GM12878 (cell line): Measurements from ENCODE around the gene KCTD14. TPM values are rescaled to one million over a fixed set of nuclear protein-coding genes. Genes with fewer than 3 reads are reported as not detected.

Experiments
- HDGF ChIP-seq: fragments of 450-650 bp; IDR thresholded peaks from 2 replicates; pipeline ENCODE4 v1.6.1; 2016; ENCODE audit warnings: antibody characterized with exemption
- MEF2A ChIP-seq: IDR thresholded peaks from 2 replicates; pipeline ENCODE4 v1.6.1; 2011; ENCODE audit warnings: low read depth, mild to moderate bottlenecking, low read length, moderate library complexity; ENCODE audit not compliant: insufficient read depth
- PAX5 ChIP-seq: IDR thresholded peaks from 2 replicates; pipeline ENCODE4 v1.6.1; 2011; ENCODE audit warnings: low read depth, low read length, borderline replicate concordance
- PAX8 ChIP-seq: fragments of 450-650 bp; IDR thresholded peaks from 2 replicates; pipeline ENCODE4 v1.6.1; 2017; ENCODE audit warnings: mild to moderate bottlenecking, moderate library complexity
- RAD21 ChIP-seq: IDR thresholded peaks from 2 replicates; pipeline ENCODE4 v1.6.1; 2011; ENCODE audit warnings: mild to moderate bottlenecking, low read depth, low read length, moderate library complexity; ENCODE audit not compliant: insufficient read depth
- STAT3 ChIP-seq: IDR thresholded peaks from 2 replicates; pipeline ENCODE4 v1.6.1; 2011; ENCODE audit warnings: low read depth, low read length, improper control_type of control experiment
- YY1 ChIP-seq: IDR thresholded peaks from 2 replicates; pipeline ENCODE4 v1.6.1; 2011; ENCODE audit warnings: low read depth, mild to moderate bottlenecking, low read length
- ZNF24 ChIP-seq: fragments of 450-650 bp; IDR thresholded peaks from 2 replicates; pipeline ENCODE4 v1.6.1; 2017; ENCODE audit warnings: antibody characterized with exemption, mild to moderate bottlenecking
- polyA plus RNA-seq, 11 experiments: library from polyadenylated mRNA; depleted of rRNA in 4 of 11; unstranded in 6 of 11; stranded (reverse) in 5 of 11; fragments of >200 nt; fragmentation: Nextera tagmentation in 4 of 11; fragmentation: Illumina TruSeq in 1 of 11; extraction: Ambion mirVana in 4 of 11; extraction: Trizol in 1 of 11; gene quantifications; 1 replicate in 1 of 11; 2 replicates in 10 of 11; pipeline versions ENCODE4 v1.2.1 to v1.2.3, GENCODE V29; 2011 to 2016; ENCODE audit warnings: inconsistent platforms in 2 of 11, missing spikeins in 2 of 11, low read depth in 1 of 11
- total RNA-seq, 4 experiments: library from RNA; depleted of rRNA in 3 of 4; stranded (reverse); fragments of >200 nt in 3 of 4; fragmentation: Illumina TruSeq in 1 of 4; extraction: Trizol in 1 of 4; gene quantifications; 2 replicates each; pipeline versions ENCODE4 v1.2.1 to v1.2.3, GENCODE V29; 2013 to 2021
- TF ChIP-seq, protein P1 (sequence below): fragments of 450-650 bp; IDR thresholded peaks from 2 replicates; pipeline ENCODE4 v1.6.1; 2017; ENCODE audit warnings: mild to moderate bottlenecking, moderate library complexity

The KCTD14 gene
- total and polyA plus RNA-seq, 10 of the 15 experiments (the other 5 are each of a cell fraction or from before 2014, with no cell fraction given): 0.11 to 0.63 (median 0.48) TPM

DNA sequence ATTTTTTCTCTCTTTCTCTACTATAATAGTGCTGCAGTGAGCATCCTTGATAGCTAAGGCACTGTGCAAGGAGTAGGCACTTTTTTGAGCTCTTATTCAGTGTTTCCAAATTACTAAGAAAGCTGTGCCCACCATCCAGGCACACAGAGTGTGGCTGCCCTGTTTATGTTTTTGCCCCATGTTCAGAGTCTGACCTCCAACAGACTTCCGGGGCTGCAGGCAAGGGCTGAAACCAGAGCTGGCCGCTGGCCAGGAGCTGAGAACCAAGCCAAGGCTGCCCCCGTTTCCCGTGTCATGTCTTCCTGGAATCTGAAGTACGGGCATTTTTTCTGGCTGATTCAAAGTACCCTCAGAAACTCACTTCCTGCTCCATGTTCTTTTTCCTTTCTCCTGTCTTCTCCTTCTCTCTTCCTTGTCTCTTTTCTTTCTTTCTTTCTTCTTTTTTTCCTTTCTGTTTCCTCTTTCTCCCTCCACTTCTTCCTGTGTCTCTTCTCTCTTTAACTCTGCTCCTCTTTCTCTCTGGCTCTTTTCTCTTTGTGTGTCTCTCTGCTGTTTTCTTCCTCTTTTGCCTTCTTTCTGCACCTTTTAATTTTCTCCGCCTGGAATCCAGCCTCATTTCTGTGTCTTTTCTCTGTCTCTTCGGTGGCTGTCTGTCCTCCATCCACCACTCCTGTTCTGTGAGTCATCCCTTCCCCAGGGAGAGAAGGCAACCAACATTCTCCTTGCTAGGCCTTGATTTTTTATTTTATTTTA is 17.0 kb upstream of the KCTD14 start (continued):
- TF ChIP-seq, protein P1, sequence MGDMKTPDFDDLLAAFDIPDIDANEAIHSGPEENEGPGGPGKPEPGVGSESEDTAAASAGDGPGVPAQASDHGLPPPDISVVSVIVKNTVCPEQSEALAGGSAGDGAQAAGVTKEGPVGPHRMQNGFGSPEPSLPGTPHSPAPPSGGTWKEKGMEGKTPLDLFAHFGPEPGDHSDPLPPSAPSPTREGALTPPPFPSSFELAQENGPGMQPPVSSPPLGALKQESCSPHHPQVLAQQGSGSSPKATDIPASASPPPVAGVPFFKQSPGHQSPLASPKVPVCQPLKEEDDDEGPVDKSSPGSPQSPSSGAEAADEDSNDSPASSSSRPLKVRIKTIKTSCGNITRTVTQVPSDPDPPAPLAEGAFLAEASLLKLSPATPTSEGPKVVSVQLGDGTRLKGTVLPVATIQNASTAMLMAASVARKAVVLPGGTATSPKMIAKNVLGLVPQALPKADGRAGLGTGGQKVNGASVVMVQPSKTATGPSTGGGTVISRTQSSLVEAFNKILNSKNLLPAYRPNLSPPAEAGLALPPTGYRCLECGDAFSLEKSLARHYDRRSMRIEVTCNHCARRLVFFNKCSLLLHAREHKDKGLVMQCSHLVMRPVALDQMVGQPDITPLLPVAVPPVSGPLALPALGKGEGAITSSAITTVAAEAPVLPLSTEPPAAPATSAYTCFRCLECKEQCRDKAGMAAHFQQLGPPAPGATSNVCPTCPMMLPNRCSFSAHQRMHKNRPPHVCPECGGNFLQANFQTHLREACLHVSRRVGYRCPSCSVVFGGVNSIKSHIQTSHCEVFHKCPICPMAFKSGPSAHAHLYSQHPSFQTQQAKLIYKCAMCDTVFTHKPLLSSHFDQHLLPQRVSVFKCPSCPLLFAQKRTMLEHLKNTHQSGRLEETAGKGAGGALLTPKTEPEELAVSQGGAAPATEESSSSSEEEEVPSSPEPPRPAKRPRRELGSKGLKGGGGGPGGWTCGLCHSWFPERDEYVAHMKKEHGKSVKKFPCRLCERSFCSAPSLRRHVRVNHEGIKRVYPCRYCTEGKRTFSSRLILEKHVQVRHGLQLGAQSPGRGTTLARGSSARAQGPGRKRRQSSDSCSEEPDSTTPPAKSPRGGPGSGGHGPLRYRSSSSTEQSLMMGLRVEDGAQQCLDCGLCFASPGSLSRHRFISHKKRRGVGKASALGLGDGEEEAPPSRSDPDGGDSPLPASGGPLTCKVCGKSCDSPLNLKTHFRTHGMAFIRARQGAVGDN: peak; percentile 64; the same call in 1 of the 2 replicates
- TF ChIP-seq PAX5 (no peak), MEF2A (no peak), PAX8 (no peak), HDGF (no peak; the same call in 1 of the 2 replicates), STAT3 (no peak), ZNF24 (no peak), YY1 (0 out of 2 replicates have a peak, but pooled peaks have one; percentile 36), RAD21 (no peak)
